GM23248 (cell line): ENCODE data around the gene PLA2G4E. TPM values are rescaled to one million over a fixed set of nuclear protein-coding genes. Genes with fewer than 3 reads are reported as not detected.
A peak's percentile ranks its signal among the peaks of the same experiment; 100 is the strongest.

ENCODE experiments used
- DNase-seq: peaks from one replicate; pipeline ENCODE4 v3.0.0-alpha.2; 2015
- H2AFZ ChIP-seq: fragments of 200-600 bp; sonication (generic); 2 replicates; pipeline ENCODE4 v1.6.1; 2016; ENCODE audit warnings: antibody characterized with exemption
- H3F3A ChIP-seq: fragments of 200-600 bp; sonication (generic); 2 replicates; pipeline ENCODE4 v1.6.1; 2016; ENCODE audit warnings: mild to moderate bottlenecking, antibody characterized with exemption, mixed run types; ENCODE audit not compliant: insufficient read depth
- H3K27ac ChIP-seq: fragments of 200-600 bp; sonication (generic); 2 replicates; pipeline ENCODE4 v1.5.1; 2016; ENCODE audit warnings: mild to moderate bottlenecking
- H3K27me3 ChIP-seq: fragments of 200-600 bp; sonication (generic); replicated peaks from 2 replicates; pipeline ENCODE4 v1.6.1; 2016; ENCODE audit warnings: mild to moderate bottlenecking; ENCODE audit not compliant: insufficient read depth
- H3K36me3 ChIP-seq: fragments of 200-600 bp; sonication (generic); 2 replicates; pipeline ENCODE4 v1.6.1; 2016; ENCODE audit warnings: low read depth, mild to moderate bottlenecking
- H3K4me1 ChIP-seq: fragments of 200-600 bp; sonication (generic); 2 replicates; pipeline ENCODE4 v1.6.1; 2016; ENCODE audit warnings: mild to moderate bottlenecking; ENCODE audit not compliant: insufficient read depth
- H3K4me2 ChIP-seq: fragments of 200-600 bp; sonication (generic); one replicate; pipeline ENCODE4 v1.6.1; 2016; ENCODE audit warnings: mild to moderate bottlenecking; ENCODE audit not compliant: unreplicated experiment
- H3K4me3 ChIP-seq: fragments of 200-600 bp; sonication (generic); 2 replicates; pipeline ENCODE4 v1.5.1; 2016; ENCODE audit warnings: mild to moderate bottlenecking
- H3K79me2 ChIP-seq: fragments of 200-600 bp; sonication (generic); 2 replicates; pipeline ENCODE4 v1.6.1; 2016; ENCODE audit warnings: mild to moderate bottlenecking; ENCODE audit not compliant: insufficient read depth
- H3K9ac ChIP-seq: fragments of 200-600 bp; sonication (generic); 2 replicates; pipeline ENCODE4 v1.6.1; 2016; ENCODE audit warnings: mild to moderate bottlenecking
- H3K9me2 ChIP-seq: fragments of 200-600 bp; sonication (generic); 2 replicates; pipeline ENCODE4 v1.6.1; 2016; ENCODE audit warnings: mixed run types, mild to moderate bottlenecking, moderate library complexity; ENCODE audit not compliant: insufficient read depth
- H3K9me3 ChIP-seq: fragments of 200-600 bp; sonication (generic); one replicate; pipeline ENCODE4 v1.6.1; 2017; ENCODE audit warnings: low read depth
- H4K20me1 ChIP-seq: fragments of 200-600 bp; sonication (generic); 2 replicates; pipeline ENCODE4 v1.6.0; 2016; ENCODE audit not compliant: insufficient read depth
- EZH2 ChIP-seq: fragments of 200-600 bp; sonication (generic); IDR thresholded peaks from 2 replicates; pipeline ENCODE4 v1.6.1; 2018; ENCODE audit warnings: antibody characterized with exemption, mild to moderate bottlenecking; ENCODE audit not compliant: insufficient read depth, poor library complexity, severe bottlenecking
- EZH2phosphoT487 ChIP-seq: fragments of 200-600 bp; sonication (generic); IDR thresholded peaks from 2 replicates; pipeline ENCODE4 v1.6.1; 2018; ENCODE audit warnings: antibody characterized with exemption, moderate library complexity, mild to moderate bottlenecking, low read depth; ENCODE audit not compliant: insufficient read depth
- WGBS, 2 experiments: methylation state at CpG; one replicate each; pipeline ENCODE4 v1.1.6; 2015 to 2017; ENCODE audit warnings: low lambda C conversion rate in 2 of 2, low coverage in 1 of 2; ENCODE audit errors: missing lambda C conversion rate in 2 of 2; 5-methylcytosine and 5-hydroxymethylcytosine counted together
- in situ Hi-C: fragments of 300-500 bp; cut with MboI; formaldehyde crosslinking; loops from 2 replicates; pipeline ENCODE4 v1.15.0; 2020
- polyA plus RNA-seq: library from polyadenylated mRNA; unstranded; fragments of >200 nt; fragmentation: Nextera tagmentation; extraction: Ambion mirVana; gene quantifications from 2 replicates; pipeline ENCODE4 v1.2.1, GENCODE V29; 2016
- total RNA-seq: library from RNA; depleted of rRNA; stranded (reverse); fragments of >200 nt; shearing (Covaris generic); gene quantifications from 2 replicates; pipeline ENCODE4 v1.2.3, GENCODE V29; 2014

PLA2G4E gene
- total and polyA plus RNA-seq, 2 experiments from 2014 or later = not detected

GRCh38 chr15:41949401-41950126, 71.3 kb downstream of the PLA2G4E start:
- DNase-seq = peak; percentile 52
- Histone ChIP-seq H3K27me3 (no peaks in the 10 kb centered on the region), H3K4me2 (peak overlapping the region; percentile 29), H3K9me2 (no peaks in the 10 kb centered on the region), H3K9ac (peak overlapping the region; percentile 22; the same call in 1 of the 2 replicates), H3F3A (peaks cover 13% of the 10 kb centered on the region), H3K27ac (peak overlapping the region; percentile 36), H3K4me3 (no peak overlapping the region), H3K36me3 (0 out of 2 replicates have a peak, but pooled peaks cover 7% of the 10 kb centered on the region), H3K4me1 (peaks cover 27% of the 10 kb centered on the region), H3K9me3 (no peaks in the 10 kb centered on the region), H4K20me1 (no peaks in the 10 kb centered on the region), H2AFZ (no peak overlapping the region), H3K79me2 (peaks cover 28% of the 10 kb centered on the region)
- 78 to 86% methylated on average over 5 of the region's 5 CpGs for WGBS, 2 experiments
- no peak for TF ChIP-seq EZH2
- TF ChIP-seq EZH2phosphoT487 = no peak
- in situ Hi-C loops = no loop called here

GRCh38 chr15:41948490-41948889, 72.4 kb downstream of the PLA2G4E start:
- Histone ChIP-seq H4K20me1 (no peaks in the 10 kb centered on the region), H3K27me3 (no peaks in the 10 kb centered on the region), H3K9ac (no peak overlapping the region), H3K4me3 (no peak overlapping the region), H3F3A (peaks cover 24% of the 10 kb centered on the region), H3K9me2 (no peaks in the 10 kb centered on the region), H2AFZ (no peak overlapping the region), H3K36me3 (0 out of 2 replicates have a peak, but pooled peaks cover 5% of the 10 kb centered on the region), H3K27ac (no peak overlapping the region), H3K4me2 (no peak overlapping the region), H3K4me1 (peaks cover 36% of the 10 kb centered on the region), H3K9me3 (no peaks in the 10 kb centered on the region), H3K79me2 (peaks cover 28% of the 10 kb centered on the region)
- TF ChIP-seq EZH2 (no peak), EZH2phosphoT487 (no peak)
- in situ Hi-C loops = no loop called here
- no peak for DNase-seq
- WGBS, 2 experiments = 65 to 75% methylated on average over 3 of the region's 3 CpGs

DNA sequence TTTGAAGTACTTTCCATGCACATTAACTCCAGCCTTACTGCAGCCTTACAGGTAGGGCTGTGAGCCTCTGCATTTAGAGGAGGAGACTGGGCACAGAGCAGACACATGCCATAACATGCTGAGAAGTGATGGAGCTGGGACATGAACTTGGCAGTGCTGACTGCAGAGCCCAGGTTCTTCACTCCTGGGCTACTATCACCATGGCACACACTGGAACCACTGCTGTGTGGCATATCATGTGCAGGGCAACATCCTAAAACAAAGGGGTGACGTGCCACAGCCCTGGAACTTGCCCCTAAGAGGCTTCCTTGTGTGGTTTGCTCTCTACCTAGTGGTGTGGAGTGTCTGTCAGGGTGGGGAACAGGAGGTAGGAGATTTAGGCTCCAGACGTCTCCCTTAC, 73.9 kb downstream of the PLA2G4E start:
- H3K9me2 ChIP-seq = no peaks in the 10 kb centered on the region
- WGBS, 2 experiments = 96 to 100% methylated on average over 2 of the region's 2 CpGs
- no peak overlapping the region for H3K9ac ChIP-seq
- H3K36me3 ChIP-seq = no peaks in the 10 kb centered on the region
- H4K20me1 ChIP-seq = no peaks in the 10 kb centered on the region
- H3K27me3 ChIP-seq = no peaks in the 10 kb centered on the region
- H3K4me1 ChIP-seq = peaks cover 37% of the 10 kb centered on the region
- peaks cover 43% of the 10 kb centered on the region for H3K79me2 ChIP-seq
- no peak overlapping the region for H3K4me3 ChIP-seq
- H3K9me3 ChIP-seq = no peaks in the 10 kb centered on the region
- TF ChIP-seq EZH2phosphoT487 (no peak), EZH2 (no peak)
- no peak for DNase-seq
- peaks cover 26% of the 10 kb centered on the region for H3F3A ChIP-seq
- no peak overlapping the region for H2AFZ ChIP-seq
- no peak overlapping the region for H3K4me2 ChIP-seq
- in situ Hi-C loops = no loop called here
- H3K27ac ChIP-seq = no peak overlapping the region

DNA sequence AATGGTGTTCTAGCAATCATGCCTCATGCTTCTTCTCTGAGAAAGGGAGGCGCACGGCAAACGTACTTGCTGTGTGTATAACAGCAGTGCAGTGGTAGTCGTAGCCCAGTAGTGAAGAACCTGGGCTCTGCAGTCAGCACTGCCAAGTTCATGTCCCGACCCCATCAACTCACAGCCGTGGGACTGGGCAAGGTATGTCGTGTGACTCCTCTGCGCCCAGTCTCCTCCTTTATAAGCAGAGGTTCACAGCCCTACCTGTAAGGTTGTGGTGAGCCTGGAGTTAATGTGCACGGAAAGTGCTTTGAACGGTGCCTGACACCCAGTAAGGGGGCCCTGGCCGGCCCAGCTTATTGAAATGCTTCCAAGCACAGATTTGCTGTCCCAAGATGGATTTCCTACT, 75.1 kb downstream of the PLA2G4E start:
- Histone ChIP-seq H3K4me1 (peaks cover 43% of the 10 kb centered on the region), H4K20me1 (no peaks in the 10 kb centered on the region), H2AFZ (no peak overlapping the region), H3K27me3 (no peaks in the 10 kb centered on the region), H3K4me2 (no peak overlapping the region), H3K4me3 (no peak overlapping the region), H3K79me2 (peaks cover 46% of the 10 kb centered on the region), H3F3A (peaks cover 34% of the 10 kb centered on the region), H3K9me2 (no peaks in the 10 kb centered on the region), H3K36me3 (no peaks in the 10 kb centered on the region), H3K9ac (no peak overlapping the region), H3K9me3 (no peaks in the 10 kb centered on the region), H3K27ac (no peak overlapping the region)
- no peak for DNase-seq
- WGBS, 2 experiments = 70 to 80% methylated on average over 11 of the region's 11 CpGs
- in situ Hi-C loops = no loop called here
- TF ChIP-seq EZH2phosphoT487 (no peak), EZH2 (no peak)
